ENCODE data around the gene SLC25A12. TPM values are rescaled to one million over a fixed set of nuclear protein-coding genes. Genes with fewer than 3 reads are reported as not detected.

SLC25A12 gene
- total RNA-seq, 2 experiments from 2014 or later = 8.7 to 9.5 TPM

- no peaks in the 10 kb centered on the region for H3K4me1 ChIP-seq (ENCODE audit: insufficient read depth, low read length)
- H3K27me3 ChIP-seq (ENCODE audit: control insufficient read depth in 1 of 2, insufficient read depth in 2 of 2, low read length in 2 of 2) = no peaks in the 10 kb centered on the region
- Mint-ChIP-seq H3K36me3 (ENCODE audit: low read depth) (peaks cover 51% of the 10 kb centered on the region), H3K27ac (no peak overlapping the region), H3K9me3 (no peaks in the 10 kb centered on the region), H3K27me3 (no peaks in the 10 kb centered on the region), H3K4me3 (no peak overlapping the region), H3K4me1 (ENCODE audit: low read depth) (no peaks in the 10 kb centered on the region)
- ChIA-PET CTCF (interaction anchor here (1.3 kb wide), 1 partner anchor 292 kb away, joined by 3 read pairs; no protein-coding TSS in a partner anchor), POLR2A (no interaction called here)
- no peak for TF ChIP-seq CTCF (IDR thresholded peaks at IDR 0.05)
- intact Hi-C loops (cut with DNase I, micrococcal nuclease) = loop anchor here (5.0 kb wide), 3 partner anchors 107 to 653 kb away; no protein-coding TSS in a partner anchor
- H3K36me3 ChIP-seq (ENCODE audit: insufficient read depth, low read length) = peaks cover 21% of the 10 kb centered on the region
- no peak overlapping the region for H3K27ac ChIP-seq (ENCODE audit: low read depth in 1 of 2, low read length in 2 of 2)
- DNase-seq (no peak), ATAC-seq (ENCODE audit: poor library complexity) (no peak)
- H3K9me3 ChIP-seq (ENCODE audit: control insufficient read depth in 1 of 2, insufficient read depth in 1 of 2, low read length in 2 of 2) = no peaks in the 10 kb centered on the region
- H3K4me3 ChIP-seq (ENCODE audit: low read length) = no peak overlapping the region
These were observed 79.9 kb downstream of the SLC25A12 start for GRCh38 chr2:171814174-171814573.

- Mint-ChIP-seq H3K4me1 (ENCODE audit: low read depth) (no peaks in the 10 kb centered on the region), H3K4me3 (no peak overlapping the region), H3K36me3 (ENCODE audit: low read depth) (peaks cover 55% of the 10 kb centered on the region), H3K9me3 (no peaks in the 10 kb centered on the region), H3K27ac (no peak overlapping the region), H3K27me3 (no peaks in the 10 kb centered on the region)
- ChIA-PET POLR2A (no interaction called here), CTCF (interaction anchor here (1.3 kb wide), 1 partner anchor 292 kb away, joined by 3 read pairs; no protein-coding TSS in a partner anchor)
- intact Hi-C loops (cut with DNase I, micrococcal nuclease) = loop anchor here (5.0 kb wide), 3 partner anchors 106 to 654 kb away; no protein-coding TSS in a partner anchor
- Histone ChIP-seq H3K27ac (ENCODE audit: low read depth in 1 of 2, low read length in 2 of 2) (no peak overlapping the region), H3K36me3 (ENCODE audit: insufficient read depth, low read length) (peaks cover 22% of the 10 kb centered on the region), H3K9me3 (ENCODE audit: control insufficient read depth in 1 of 2, insufficient read depth in 1 of 2, low read length in 2 of 2) (no peaks in the 10 kb centered on the region), H3K4me3 (ENCODE audit: low read length) (no peak overlapping the region), H3K4me1 (ENCODE audit: insufficient read depth, low read length) (no peaks in the 10 kb centered on the region), H3K27me3 (ENCODE audit: control insufficient read depth in 1 of 2, insufficient read depth in 2 of 2, low read length in 2 of 2) (no peaks in the 10 kb centered on the region)
- no peak for TF ChIP-seq CTCF (IDR thresholded peaks at IDR 0.05)
- no peak for ATAC-seq (ENCODE audit: poor library complexity)
- DNase-seq = no peak
These were observed 80.3 kb downstream of the SLC25A12 start for GRCh38 chr2:171813729-171814128.

- no peak for TF ChIP-seq CTCF (IDR thresholded peaks at IDR 0.05)
- H3K36me3 ChIP-seq (ENCODE audit: insufficient read depth, low read length) = peaks cover 25% of the 10 kb centered on the region
- H3K27ac ChIP-seq (ENCODE audit: low read depth in 1 of 2, low read length in 2 of 2) = no peak overlapping the region
- Mint-ChIP-seq H3K9me3 (no peaks in the 10 kb centered on the region), H3K27me3 (no peaks in the 10 kb centered on the region), H3K4me1 (ENCODE audit: low read depth) (no peaks in the 10 kb centered on the region), H3K36me3 (ENCODE audit: low read depth) (peaks cover 61% of the 10 kb centered on the region), H3K27ac (no peak overlapping the region), H3K4me3 (no peak overlapping the region)
- DNase-seq (no peak), ATAC-seq (ENCODE audit: poor library complexity) (no peak)
- POLR2A ChIA-PET = no interaction called here
- intact Hi-C loops (cut with DNase I, micrococcal nuclease) = loop anchor here (5.0 kb wide), 3 partner anchors 106 to 654 kb away; no protein-coding TSS in a partner anchor
- no peaks in the 10 kb centered on the region for H3K27me3 ChIP-seq (ENCODE audit: control insufficient read depth in 1 of 2, insufficient read depth in 2 of 2, low read length in 2 of 2)
- no peaks in the 10 kb centered on the region for H3K9me3 ChIP-seq (ENCODE audit: control insufficient read depth in 1 of 2, insufficient read depth in 1 of 2, low read length in 2 of 2)
- CTCF ChIA-PET = interaction anchor here (0.8 to 1.3 kb wide), 2 partner anchors 293 to 314 kb away, joined by 3 read pairs; no protein-coding TSS in a partner anchor
- no peak overlapping the region for H3K4me3 ChIP-seq (ENCODE audit: low read length)
- no peaks in the 10 kb centered on the region for H3K4me1 ChIP-seq (ENCODE audit: insufficient read depth, low read length)
These were observed 80.9 kb downstream of the SLC25A12 start for GRCh38 chr2:171813126-171813525.
